Prostate gland (tissue), 2 donors: ENCODE measurements around the gene TKTL2. TPM values are rescaled to one million over a fixed set of nuclear protein-coding genes. Genes with fewer than 3 reads are reported as not detected.
"Not testable (repeated sequence)": the region's sequence is repeated elsewhere in the genome, so short reads cannot be mapped to it uniquely, and the experiment has no call there.

Experiments
- DNase-seq: peaks from one replicate; pipeline ENCODE4 v3.0.0-alpha.2; 2019; ENCODE audit warnings: low spot score
- H3K27ac ChIP-seq, 2 donors: fragments of 200-600 bp; sonication (generic); 2 replicates each; pipeline ENCODE4 v1.5.1; 2017 to 2019
- H3K27me3 ChIP-seq: fragments of 200-600 bp; sonication (generic); replicated peaks from 2 replicates; pipeline ENCODE4 v1.5.1; 2019; ENCODE audit not compliant: insufficient read depth
- H3K36me3 ChIP-seq, 2 donors: fragments of 200-600 bp; sonication (generic); 1 replicate in 1 of 2; 2 replicates in 1 of 2; pipeline versions ENCODE4 v1.5.1 to v1.8.1; 2017 to 2019
- H3K4me1 ChIP-seq: fragments of 200-600 bp; sonication (generic); replicated peaks from 2 replicates; pipeline ENCODE4 v1.5.1; 2019
- H3K4me3 ChIP-seq, 2 donors: fragments of 200-600 bp; sonication (generic); 2 replicates each; pipeline ENCODE4 v1.5.1; 2017 to 2019
- H3K9me3 ChIP-seq: fragments of 200-600 bp; sonication (generic); 2 replicates; pipeline ENCODE4 v1.5.1; 2017
- POLR2A ChIP-seq: fragments of 450-650 bp; IDR thresholded peaks from one replicate; pipeline ENCODE4 v1.6.1; 2016; ENCODE audit warnings: antibody characterized with exemption, mild to moderate bottlenecking
- POLR2AphosphoS5 ChIP-seq: sonication (generic); formaldehyde crosslinking; IDR thresholded peaks from one replicate; pipeline ENCODE4 v1.6.1; 2017; ENCODE audit warnings: antibody characterized with exemption
- WGBS: methylation state at CpG from one replicate; pipeline ENCODE4 v1.1.5; 2018; 5-methylcytosine and 5-hydroxymethylcytosine counted together
- intact Hi-C: fragments of 100-400 bp; cut with DNase I; formaldehyde crosslinking; loops from one replicate; pipeline ENCODE4 v1.14.2; 2022
- total RNA-seq, 2 donors: library from RNA; depleted of rRNA; stranded (reverse); fragments of >200 nt; gene quantifications; one replicate each; pipeline ENCODE4 v1.1.0, GENCODE V29; 2016
- TF ChIP-seq, protein P1 (sequence below), 4 experiments: fragments of 200-600 bp in 2 of 4; fragments of 450-650 bp in 2 of 4; sonication (generic) in 2 of 4; IDR thresholded peaks; 1 replicate in 3 of 4; 2 replicates in 1 of 4; pipeline ENCODE4 v1.5.1; 2016 to 2019; ENCODE audit warnings: antibody characterized with exemption in 4 of 4, mild to moderate bottlenecking in 2 of 4, moderate library complexity in 2 of 4

The TKTL2 gene
- total RNA-seq, 2 donors from 2014 or later, result 13.6 TPM; not detected in 1

- H3K4me3 ChIP-seq, result no peak overlapping the region
- no peaks in the 10 kb centered on the region for H3K36me3 ChIP-seq
- no peak for DNase-seq
- H3K4me1 ChIP-seq, result no peaks in the 10 kb centered on the region
- no peak overlapping the region for H3K27ac ChIP-seq
- TF ChIP-seq, protein P1, sequence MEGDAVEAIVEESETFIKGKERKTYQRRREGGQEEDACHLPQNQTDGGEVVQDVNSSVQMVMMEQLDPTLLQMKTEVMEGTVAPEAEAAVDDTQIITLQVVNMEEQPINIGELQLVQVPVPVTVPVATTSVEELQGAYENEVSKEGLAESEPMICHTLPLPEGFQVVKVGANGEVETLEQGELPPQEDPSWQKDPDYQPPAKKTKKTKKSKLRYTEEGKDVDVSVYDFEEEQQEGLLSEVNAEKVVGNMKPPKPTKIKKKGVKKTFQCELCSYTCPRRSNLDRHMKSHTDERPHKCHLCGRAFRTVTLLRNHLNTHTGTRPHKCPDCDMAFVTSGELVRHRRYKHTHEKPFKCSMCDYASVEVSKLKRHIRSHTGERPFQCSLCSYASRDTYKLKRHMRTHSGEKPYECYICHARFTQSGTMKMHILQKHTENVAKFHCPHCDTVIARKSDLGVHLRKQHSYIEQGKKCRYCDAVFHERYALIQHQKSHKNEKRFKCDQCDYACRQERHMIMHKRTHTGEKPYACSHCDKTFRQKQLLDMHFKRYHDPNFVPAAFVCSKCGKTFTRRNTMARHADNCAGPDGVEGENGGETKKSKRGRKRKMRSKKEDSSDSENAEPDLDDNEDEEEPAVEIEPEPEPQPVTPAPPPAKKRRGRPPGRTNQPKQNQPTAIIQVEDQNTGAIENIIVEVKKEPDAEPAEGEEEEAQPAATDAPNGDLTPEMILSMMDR (IDR thresholded peaks at IDR 0.05), result no peak
- TF ChIP-seq POLR2A, result no peak
- TF ChIP-seq POLR2AphosphoS5, result no peak
- WGBS, result 83% methylated on average over 5 of the region's 5 CpGs
- H3K27me3 ChIP-seq, result no peaks in the 10 kb centered on the region
- no peaks in the 10 kb centered on the region for H3K9me3 ChIP-seq
- intact Hi-C loops, result no loop called here
Measured at GRCh38 chr4:163462556-163462955, 11.0 kb downstream of the TKTL2 start.

- intact Hi-C loops, result no loop called here
- H3K27ac ChIP-seq, result no peak overlapping the region
- H3K4me3 ChIP-seq, result no peak overlapping the region
- H3K9me3 ChIP-seq, result no peaks in the 10 kb centered on the region
- DNase-seq, result no peak
- no peaks in the 10 kb centered on the region for H3K27me3 ChIP-seq
- TF ChIP-seq POLR2A, result no peak
- no peak for TF ChIP-seq POLR2AphosphoS5
- TF ChIP-seq, protein P1 (IDR thresholded peaks at IDR 0.05), result no peak
- 50% methylated on average over 6 of the region's 6 CpGs for WGBS
- H3K36me3 ChIP-seq, result no peaks in the 10 kb centered on the region
- no peaks in the 10 kb centered on the region for H3K4me1 ChIP-seq
Measured at GRCh38 chr4:163448540-163449203, 24.9 kb downstream of the TKTL2 start.

- H3K9me3 ChIP-seq, result no peaks in the 10 kb centered on the region
- WGBS, result 36% methylated on average over 1 of the region's 1 CpG
- no peaks in the 10 kb centered on the region for H3K27me3 ChIP-seq
- intact Hi-C loops, result no loop called here
- no peak overlapping the region for H3K4me3 ChIP-seq
- no peaks in the 10 kb centered on the region for H3K36me3 ChIP-seq
- no peak overlapping the region for H3K27ac ChIP-seq
- TF ChIP-seq POLR2AphosphoS5, result no peak
- no peak for TF ChIP-seq POLR2A
- TF ChIP-seq, protein P1 (IDR thresholded peaks at IDR 0.05), result no peak
- no peaks in the 10 kb centered on the region for H3K4me1 ChIP-seq
- DNase-seq, result no peak
Measured at GRCh38 chr4:163447481-163447880, 26.1 kb downstream of the TKTL2 start.

GRCh38 chr4:163447023-163447422, 26.5 kb downstream of the TKTL2 start:
- 78% methylated on average over 12 of the region's 12 CpGs for WGBS
- H3K4me1 ChIP-seq, H3K36me3 ChIP-seq, DNase-seq, H3K27ac ChIP-seq, intact Hi-C loops, H3K27me3 ChIP-seq, H3K9me3 ChIP-seq, H3K4me3 ChIP-seq: not testable (repeated sequence)

GRCh38 chr4:163440040-163440439, 33.5 kb downstream of the TKTL2 start:
- WGBS, result 89% methylated on average over 2 of the region's 2 CpGs
- DNase-seq, result no peak
- Histone ChIP-seq H3K9me3 (no peaks in the 10 kb centered on the region), H3K4me3 (no peak overlapping the region), H3K36me3 (no peaks in the 10 kb centered on the region), H3K4me1 (no peaks in the 10 kb centered on the region), H3K27me3 (no peaks in the 10 kb centered on the region), H3K27ac (no peak overlapping the region)
- no peak for TF ChIP-seq POLR2AphosphoS5
- no peak for TF ChIP-seq POLR2A
- TF ChIP-seq, protein P1 (IDR thresholded peaks at IDR 0.05), result no peak
- intact Hi-C loops, result no loop called here

Other genes starting within 250 kb of the TKTL2 start
- gene NPY1R, start 141.2 kb downstream of the TKTL2 start, total RNA-seq, result 1 to 10 TPM; 1.4 to 9.5 TPM
- gene NPY5R, start 129.9 kb downstream of the TKTL2 start, total RNA-seq, result under 1 TPM in 1 of 2 donors, not detected in 1; 0.40 TPM
- 10 to 100 TPM; 12.9 to 17.3 TPM for gene TMA16, start 20.9 kb upstream of the TKTL2 start, total RNA-seq